ENCODE results near the gene TAP1. TPM values are rescaled to one million over a fixed set of nuclear protein-coding genes. Genes with fewer than 3 reads are reported as not detected.
A peak's percentile ranks its signal among the peaks of the same experiment; 100 is the strongest.

The TAP1 gene, protein sequence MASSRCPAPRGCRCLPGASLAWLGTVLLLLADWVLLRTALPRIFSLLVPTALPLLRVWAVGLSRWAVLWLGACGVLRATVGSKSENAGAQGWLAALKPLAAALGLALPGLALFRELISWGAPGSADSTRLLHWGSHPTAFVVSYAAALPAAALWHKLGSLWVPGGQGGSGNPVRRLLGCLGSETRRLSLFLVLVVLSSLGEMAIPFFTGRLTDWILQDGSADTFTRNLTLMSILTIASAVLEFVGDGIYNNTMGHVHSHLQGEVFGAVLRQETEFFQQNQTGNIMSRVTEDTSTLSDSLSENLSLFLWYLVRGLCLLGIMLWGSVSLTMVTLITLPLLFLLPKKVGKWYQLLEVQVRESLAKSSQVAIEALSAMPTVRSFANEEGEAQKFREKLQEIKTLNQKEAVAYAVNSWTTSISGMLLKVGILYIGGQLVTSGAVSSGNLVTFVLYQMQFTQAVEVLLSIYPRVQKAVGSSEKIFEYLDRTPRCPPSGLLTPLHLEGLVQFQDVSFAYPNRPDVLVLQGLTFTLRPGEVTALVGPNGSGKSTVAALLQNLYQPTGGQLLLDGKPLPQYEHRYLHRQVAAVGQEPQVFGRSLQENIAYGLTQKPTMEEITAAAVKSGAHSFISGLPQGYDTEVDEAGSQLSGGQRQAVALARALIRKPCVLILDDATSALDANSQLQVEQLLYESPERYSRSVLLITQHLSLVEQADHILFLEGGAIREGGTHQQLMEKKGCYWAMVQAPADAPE
- total RNA-seq: 27.7 and 28.2 TPM in 2 replicates

DNA sequence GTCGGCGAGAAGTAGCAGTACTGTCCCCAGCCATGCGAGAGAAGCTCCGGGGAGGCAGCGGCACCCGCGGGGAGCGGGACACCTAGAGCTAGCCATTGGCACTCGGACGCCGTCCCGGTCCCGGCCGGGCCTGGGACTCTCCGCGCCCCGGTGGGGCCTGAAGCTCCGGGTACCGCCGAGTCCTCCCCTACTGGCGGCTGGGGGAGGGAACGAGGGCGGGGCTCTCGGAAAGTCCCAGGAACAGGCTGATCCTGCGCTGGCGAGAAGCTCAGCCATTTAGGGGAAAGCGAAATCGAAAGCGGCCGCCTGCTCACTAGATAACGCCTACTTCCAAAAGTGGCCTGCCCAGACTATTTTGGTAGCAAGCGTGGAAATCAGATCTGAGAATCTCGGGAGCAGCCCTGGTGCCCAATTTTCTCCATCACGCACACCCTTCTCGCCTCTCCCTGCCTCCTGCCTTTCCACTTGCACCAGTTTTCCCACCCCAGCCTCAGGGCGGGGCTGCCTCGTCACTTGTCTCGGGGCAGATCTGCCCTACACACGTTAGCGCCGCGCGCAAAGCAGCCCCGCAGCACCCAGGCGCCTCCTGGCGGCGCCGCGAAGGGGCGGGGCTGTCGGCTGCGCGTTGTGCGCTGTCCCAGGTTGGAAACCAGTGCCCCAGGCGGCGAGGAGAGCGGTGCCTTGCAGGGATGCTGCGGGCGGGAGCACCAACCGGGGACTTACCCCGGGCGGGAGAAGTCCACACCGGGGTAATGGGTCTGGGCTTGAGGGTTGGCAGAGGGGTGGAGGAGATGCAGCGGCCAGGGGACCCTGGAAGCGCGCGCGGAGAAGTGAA is at the start of gene TAP1, which contains the start of gene PSMB9:
Gene TAP1 (minus strand): TSS at position 164 of the 835 bp plus-strand sequence. CDS start 68 bp downstream, at position 96.
Gene PSMB9 (plus strand): TSS at position 652 of the 835 bp plus-strand sequence. CDS start 38 bp downstream, at position 690.
- FAIRE-seq (no peak), DNase-seq (ENCODE audit: low read depth) (peak; percentile 85)
- peaks cover 10% of the 10 kb centered on the region for H3K36me3 ChIP-seq (ENCODE audit: control insufficient read depth, insufficient read depth, low read length)
- H3K27me3 ChIP-seq (ENCODE audit: control insufficient read depth, insufficient read depth, low read length): no peaks in the 10 kb centered on the region
- H3K4me3 ChIP-seq (ENCODE audit: low read depth, low read length): peak within 1 kb of the TSS; percentile 80
- TF ChIP-seq, protein P1, sequence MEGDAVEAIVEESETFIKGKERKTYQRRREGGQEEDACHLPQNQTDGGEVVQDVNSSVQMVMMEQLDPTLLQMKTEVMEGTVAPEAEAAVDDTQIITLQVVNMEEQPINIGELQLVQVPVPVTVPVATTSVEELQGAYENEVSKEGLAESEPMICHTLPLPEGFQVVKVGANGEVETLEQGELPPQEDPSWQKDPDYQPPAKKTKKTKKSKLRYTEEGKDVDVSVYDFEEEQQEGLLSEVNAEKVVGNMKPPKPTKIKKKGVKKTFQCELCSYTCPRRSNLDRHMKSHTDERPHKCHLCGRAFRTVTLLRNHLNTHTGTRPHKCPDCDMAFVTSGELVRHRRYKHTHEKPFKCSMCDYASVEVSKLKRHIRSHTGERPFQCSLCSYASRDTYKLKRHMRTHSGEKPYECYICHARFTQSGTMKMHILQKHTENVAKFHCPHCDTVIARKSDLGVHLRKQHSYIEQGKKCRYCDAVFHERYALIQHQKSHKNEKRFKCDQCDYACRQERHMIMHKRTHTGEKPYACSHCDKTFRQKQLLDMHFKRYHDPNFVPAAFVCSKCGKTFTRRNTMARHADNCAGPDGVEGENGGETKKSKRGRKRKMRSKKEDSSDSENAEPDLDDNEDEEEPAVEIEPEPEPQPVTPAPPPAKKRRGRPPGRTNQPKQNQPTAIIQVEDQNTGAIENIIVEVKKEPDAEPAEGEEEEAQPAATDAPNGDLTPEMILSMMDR (IDR thresholded peaks at IDR 0.05; ENCODE audit: insufficient read depth, low read length, severe bottlenecking): peak; percentile 95

DNA sequence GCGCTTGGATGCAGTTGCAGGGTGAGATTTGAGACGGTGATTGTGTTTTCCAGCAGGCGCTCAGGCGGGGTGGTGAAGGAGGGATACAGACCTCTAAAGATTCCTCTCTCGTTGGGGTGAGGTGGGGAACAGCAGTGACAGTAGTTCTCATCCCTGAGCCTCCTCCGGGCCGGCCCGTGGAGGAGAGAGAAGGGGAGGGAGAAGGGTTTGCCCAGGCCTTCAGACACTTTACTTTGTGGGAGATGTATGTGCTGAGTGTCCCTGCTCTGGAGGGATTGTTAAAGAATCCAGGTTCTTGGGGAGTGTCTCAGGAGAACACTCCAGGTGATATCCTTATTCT is 41.5 kb upstream of the TAP1 start:
- DNase-seq (ENCODE audit: low read depth) (no peak), FAIRE-seq (no peak)
- TF ChIP-seq, protein P1 (IDR thresholded peaks at IDR 0.05; ENCODE audit: insufficient read depth, low read length, severe bottlenecking): no peak

DNA sequence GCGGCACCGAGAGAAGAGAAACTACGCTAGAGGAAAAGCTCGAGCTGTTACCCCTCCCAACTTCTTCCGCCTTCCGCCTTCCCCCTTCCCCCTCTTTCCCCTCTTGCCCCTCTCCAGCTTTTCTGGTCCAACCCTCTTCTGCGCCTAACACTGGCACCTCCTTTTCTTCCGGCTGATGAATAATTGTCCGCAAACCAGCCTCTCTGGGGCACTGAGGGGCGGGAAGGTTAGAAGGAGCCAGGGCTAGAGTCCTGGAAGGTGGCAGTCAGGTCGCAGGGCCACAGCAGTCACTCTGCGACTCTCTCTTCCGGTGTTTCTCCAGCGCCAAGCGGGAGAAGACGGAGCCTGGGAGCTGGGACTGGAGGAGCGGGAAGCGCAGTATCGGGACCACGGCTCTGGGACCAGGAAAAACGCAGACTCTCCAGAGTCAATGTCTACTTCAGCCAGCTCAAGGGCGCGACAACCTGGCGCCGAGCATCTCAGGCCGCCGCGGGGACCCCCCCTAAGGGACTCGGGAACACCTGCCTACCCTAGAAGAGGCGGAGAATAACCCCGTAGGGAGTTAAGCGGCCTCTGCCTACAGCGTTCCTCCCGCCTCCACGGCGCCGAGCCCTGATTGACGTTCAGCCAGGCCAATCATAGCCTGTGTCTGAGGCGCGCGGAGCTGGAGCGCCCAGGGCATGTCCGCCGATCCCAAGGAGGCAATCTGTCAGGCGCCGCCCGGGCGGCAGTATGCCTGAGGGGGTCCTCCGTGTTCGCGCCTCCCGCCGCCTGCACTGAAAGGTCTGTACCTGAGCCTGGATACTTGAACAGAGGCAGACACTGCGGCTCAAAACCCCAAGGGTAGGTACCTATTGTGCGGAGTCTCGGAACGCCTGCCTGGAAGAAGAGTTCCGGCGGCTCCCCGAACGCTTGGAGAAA is 40.8 kb upstream of the TAP1 start:
- Histone ChIP-seq H3K27me3 (ENCODE audit: control insufficient read depth, insufficient read depth, low read length) (no peaks in the 10 kb centered on the region), H3K4me3 (ENCODE audit: low read depth, low read length) (peak overlapping the region; percentile 86), H3K36me3 (ENCODE audit: control insufficient read depth, insufficient read depth, low read length) (no peaks in the 10 kb centered on the region)
- DNase-seq (ENCODE audit: low read depth) (peak; percentile 85), FAIRE-seq (no peak)
- TF ChIP-seq, protein P1 (IDR thresholded peaks at IDR 0.05; ENCODE audit: insufficient read depth, low read length, severe bottlenecking): no peak

More for the DNA sequence above, 41.5 kb upstream of the TAP1 start:
- peak overlapping the region; percentile 86 for H3K4me3 ChIP-seq (ENCODE audit: low read depth, low read length)
- no peaks in the 10 kb centered on the region for H3K36me3 ChIP-seq (ENCODE audit: control insufficient read depth, insufficient read depth, low read length)
- H3K27me3 ChIP-seq (ENCODE audit: control insufficient read depth, insufficient read depth, low read length): no peaks in the 10 kb centered on the region

DNA sequence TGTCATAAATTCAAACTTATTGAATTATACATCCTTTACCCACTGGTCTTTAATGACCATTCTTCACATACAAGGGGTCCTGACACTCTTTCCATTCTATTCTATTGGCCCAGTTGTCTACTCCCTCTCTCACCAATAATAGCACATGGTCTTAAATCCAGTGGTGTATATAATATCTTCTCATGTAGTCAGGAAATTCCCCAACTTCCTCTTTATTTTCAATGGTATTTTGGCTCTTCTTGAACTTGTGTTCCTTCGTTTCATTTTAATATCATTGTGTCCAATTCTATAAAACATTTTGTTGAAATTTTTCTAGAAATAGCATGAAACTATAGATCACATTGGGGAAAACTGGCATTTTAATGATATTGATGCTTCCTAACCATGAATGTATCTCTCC is 37.3 kb upstream of the TAP1 start:
- DNase-seq (ENCODE audit: low read depth) (no peak), FAIRE-seq (no peak)
- no peaks in the 10 kb centered on the region for H3K27me3 ChIP-seq (ENCODE audit: control insufficient read depth, insufficient read depth, low read length)
- no peak overlapping the region for H3K4me3 ChIP-seq (ENCODE audit: low read depth, low read length)
- H3K36me3 ChIP-seq (ENCODE audit: control insufficient read depth, insufficient read depth, low read length): no peaks in the 10 kb centered on the region
- TF ChIP-seq, protein P1 (IDR thresholded peaks at IDR 0.05; ENCODE audit: insufficient read depth, low read length, severe bottlenecking): no peak

DNA sequence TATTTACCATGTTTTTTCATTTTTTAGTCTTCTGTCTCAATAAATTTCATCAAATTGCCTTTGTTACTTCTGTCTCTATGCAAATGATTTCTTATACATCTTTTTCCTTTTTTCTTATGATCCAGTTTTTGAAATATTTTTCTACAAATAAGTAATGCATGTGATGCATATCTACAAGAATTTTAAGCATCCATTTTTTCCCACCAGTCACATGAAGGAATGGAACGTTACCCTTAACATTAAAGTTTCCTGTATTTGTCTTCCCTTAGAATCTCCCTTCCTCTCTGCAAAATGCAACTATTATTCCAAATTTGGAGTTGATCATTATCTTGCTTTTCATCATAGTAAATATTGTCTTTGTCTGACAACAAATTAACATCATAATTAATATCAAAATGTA is 36.0 kb upstream of the TAP1 start:
- Histone ChIP-seq H3K36me3 (ENCODE audit: control insufficient read depth, insufficient read depth, low read length) (no peaks in the 10 kb centered on the region), H3K4me3 (ENCODE audit: low read depth, low read length) (no peak overlapping the region), H3K27me3 (ENCODE audit: control insufficient read depth, insufficient read depth, low read length) (no peaks in the 10 kb centered on the region)
- no peak for DNase-seq (ENCODE audit: low read depth)
- no peak for FAIRE-seq
- TF ChIP-seq, protein P1 (IDR thresholded peaks at IDR 0.05; ENCODE audit: insufficient read depth, low read length, severe bottlenecking): no peak
